Calu3 (cell line): ENCODE results near the gene TOR2A. TPM values are rescaled to one million over a fixed set of nuclear protein-coding genes. Genes with fewer than 3 reads are reported as not detected.

Experiments used
- BruUV-seq: library from RNA; stranded (reverse); fragments of 400-500 nt; replicated peaks from 2 replicates; lab custom pipeline; 2021; lab: Mats Ljungman, UMichigan
- CTCF ChIA-PET: fragments of 300-600 bp; sonication (Branson Sonifier 250); formaldehyde crosslinking; loops from one replicate; lab custom pipeline; 2022; ENCODE audit warnings: antibody characterized with exemption; lab: Charles Lee
- DNase-seq: peaks from one replicate; pipeline ENCODE4 v3.0.0; 2022
- H3K27ac Mint-ChIP-seq: one replicate; pipeline ENCODE4 v1.8.0; 2022; ENCODE audit warnings: mixed read lengths; ENCODE audit not compliant: unreplicated experiment
- H3K27me3 Mint-ChIP-seq: one replicate; pipeline ENCODE4 v1.8.0; 2022; ENCODE audit warnings: mixed read lengths; ENCODE audit not compliant: unreplicated experiment
- H3K36me3 Mint-ChIP-seq: one replicate; pipeline ENCODE4 v1.8.0; 2022; ENCODE audit warnings: mild to moderate bottlenecking, moderate library complexity, mixed read lengths; ENCODE audit not compliant: insufficient read depth, unreplicated experiment
- H3K4me1 Mint-ChIP-seq: one replicate; pipeline ENCODE4 v1.8.0; 2022; ENCODE audit warnings: mild to moderate bottlenecking, low read depth, mixed read lengths; ENCODE audit not compliant: unreplicated experiment
- H3K4me3 Mint-ChIP-seq: one replicate; pipeline ENCODE4 v1.8.0; 2022; ENCODE audit warnings: mild to moderate bottlenecking, low read depth, moderate library complexity, mixed read lengths; ENCODE audit not compliant: unreplicated experiment
- H3K9me3 Mint-ChIP-seq: one replicate; pipeline ENCODE4 v1.8.0; 2022; ENCODE audit warnings: low read depth, mixed read lengths; ENCODE audit not compliant: unreplicated experiment
- CTCF ChIP-seq: fragments of 200-600 bp; IDR thresholded peaks from one replicate; pipeline ENCODE4 v1.8.0; 2022; ENCODE audit warnings: antibody characterized with exemption; ENCODE audit not compliant: unreplicated experiment
- intact Hi-C: fragments of 100-400 bp; cut with micrococcal nuclease; formaldehyde crosslinking; loops from one replicate; pipeline ENCODE4 v1.10.0; 2022; ENCODE audit not compliant: unreplicated experiment
- total RNA-seq: library from RNA; stranded (reverse); gene quantifications from 2 replicates; pipeline ENCODE4 v1.2.3, GENCODE V29; 2022

The TOR2A gene
- total RNA-seq, 1 experiment from 2014 or later = 7.6 TPM

GRCh38 chr9:127714951-127715469 lies 20.1 kb downstream of the TOR2A start:
- TSS peak; percentile 57 for BruUV-seq
- peaks cover 46% of the 10 kb centered on the region for H3K36me3 Mint-ChIP-seq
- TF ChIP-seq CTCF = no peak
- peak overlapping the region; percentile 86 for H3K27ac Mint-ChIP-seq
- H3K4me3 Mint-ChIP-seq = peak overlapping the region; percentile 86
- no peaks in the 10 kb centered on the region for H3K4me1 Mint-ChIP-seq
- no peaks in the 10 kb centered on the region for H3K27me3 Mint-ChIP-seq
- CTCF ChIA-PET = interaction anchor here (1.0 to 1.4 kb wide), 3 partner anchors 9 to 20 kb away, joined by 3 to 8 read pairs (median 5); partner anchors contain the start of genes CFAP157 and TOR2A
- peak; percentile 25 for DNase-seq
- no peaks in the 10 kb centered on the region for H3K9me3 Mint-ChIP-seq
- intact Hi-C loops = no loop called here

- no peak for DNase-seq
- intact Hi-C loops = no loop called here
- H3K4me1 Mint-ChIP-seq = no peaks in the 10 kb centered on the region
- no peaks in the 10 kb centered on the region for H3K9me3 Mint-ChIP-seq
- no TSS peak for BruUV-seq
- H3K27me3 Mint-ChIP-seq = no peaks in the 10 kb centered on the region
- CTCF ChIA-PET = interaction anchor here (0.6 kb wide), 1 partner anchor 10 kb away, joined by 6 read pairs; no protein-coding TSS in a partner anchor
- H3K4me3 Mint-ChIP-seq = peak overlapping the region; percentile 86
- peaks cover 48% of the 10 kb centered on the region for H3K36me3 Mint-ChIP-seq
- H3K27ac Mint-ChIP-seq = no peak overlapping the region
- no peak for TF ChIP-seq CTCF
Measured at GRCh38 chr9:127714020-127714750, 20.9 kb downstream of the TOR2A start.

- no TSS peak for BruUV-seq
- no peak for DNase-seq
- no peak for TF ChIP-seq CTCF
- intact Hi-C loops = no loop called here
- H3K4me3 Mint-ChIP-seq = no peak overlapping the region
- peaks cover 55% of the 10 kb centered on the region for H3K36me3 Mint-ChIP-seq
- CTCF ChIA-PET = no interaction called here
- no peak overlapping the region for H3K27ac Mint-ChIP-seq
- H3K4me1 Mint-ChIP-seq = no peaks in the 10 kb centered on the region
- H3K27me3 Mint-ChIP-seq = no peaks in the 10 kb centered on the region
- H3K9me3 Mint-ChIP-seq = no peaks in the 10 kb centered on the region
Measured at GRCh38 chr9:127712867-127713266, 22.2 kb downstream of the TOR2A start.

GRCh38 chr9:127712371-127712770 lies 22.7 kb downstream of the TOR2A start:
- H3K36me3 Mint-ChIP-seq = peaks cover 55% of the 10 kb centered on the region
- no peak overlapping the region for H3K4me3 Mint-ChIP-seq
- H3K27me3 Mint-ChIP-seq = no peaks in the 10 kb centered on the region
- H3K9me3 Mint-ChIP-seq = no peaks in the 10 kb centered on the region
- no peak overlapping the region for H3K27ac Mint-ChIP-seq
- BruUV-seq = no TSS peak
- no peak for TF ChIP-seq CTCF
- H3K4me1 Mint-ChIP-seq = no peaks in the 10 kb centered on the region
- DNase-seq = no peak
- CTCF ChIA-PET = no interaction called here
- intact Hi-C loops = no loop called here
